Activated CD4-positive, alpha-beta T cell treated with anti-CD3 and anti-CD28 coated beads, Interleukin-2, amount 50 U/mL, for 16 hours (primary cell): ENCODE results near the gene PFKFB4.

ENCODE experiments used
- DNase-seq: peaks from one replicate; pipeline ENCODE4 v3.0.0-alpha.2; 2020

The PFKFB4 gene

DNA sequence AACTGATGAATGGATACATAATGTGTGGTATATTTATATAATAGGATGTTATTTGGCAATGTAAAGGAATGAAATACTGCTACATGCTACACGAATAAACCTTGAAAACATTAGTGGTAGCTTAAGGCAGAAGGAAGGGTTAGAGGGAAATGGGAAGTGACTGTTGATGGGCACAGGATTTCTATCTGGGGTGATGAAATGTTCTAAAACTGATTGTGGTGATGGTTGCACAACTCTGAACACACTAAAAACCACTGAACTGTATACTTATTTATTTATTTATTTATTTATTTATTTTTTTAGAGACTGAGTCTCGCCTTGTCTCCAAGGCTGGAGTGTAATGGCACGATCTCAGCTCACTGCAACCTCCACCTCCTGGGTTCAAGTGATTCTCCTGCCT, 27.8 kb downstream of the PFKFB4 start:
- DNase-seq = no peak

GRCh38 chr3:48528048-48528447, 28.6 kb downstream of the PFKFB4 start:
- DNase-seq = no peak

GRCh38 chr3:48524970-48525369, 31.6 kb downstream of the PFKFB4 start:
- DNase-seq = no peak

- DNase-seq = no peak
Measured at GRCh38 chr3:48521635-48522034, 35.0 kb downstream of the PFKFB4 start.

DNA sequence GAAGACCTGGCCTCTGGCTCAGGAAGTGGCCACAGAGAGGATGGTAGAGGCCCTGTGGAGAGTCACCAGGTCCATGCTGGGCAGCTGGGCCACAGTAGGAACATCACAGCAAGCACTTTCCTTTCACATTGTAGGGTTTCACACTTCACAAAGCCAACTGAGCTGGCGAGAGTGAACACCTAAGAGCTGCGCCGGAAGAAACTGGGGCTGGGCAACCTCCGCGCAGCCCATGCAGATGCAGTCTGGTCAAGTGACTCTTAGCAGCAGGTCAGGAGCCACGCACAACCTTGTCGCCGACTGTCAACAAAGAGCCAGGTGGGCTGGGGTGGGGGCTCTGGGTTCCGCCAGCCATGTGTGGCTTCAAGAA, 37.3 kb downstream of the PFKFB4 start:
- DNase-seq = no peak

DNA sequence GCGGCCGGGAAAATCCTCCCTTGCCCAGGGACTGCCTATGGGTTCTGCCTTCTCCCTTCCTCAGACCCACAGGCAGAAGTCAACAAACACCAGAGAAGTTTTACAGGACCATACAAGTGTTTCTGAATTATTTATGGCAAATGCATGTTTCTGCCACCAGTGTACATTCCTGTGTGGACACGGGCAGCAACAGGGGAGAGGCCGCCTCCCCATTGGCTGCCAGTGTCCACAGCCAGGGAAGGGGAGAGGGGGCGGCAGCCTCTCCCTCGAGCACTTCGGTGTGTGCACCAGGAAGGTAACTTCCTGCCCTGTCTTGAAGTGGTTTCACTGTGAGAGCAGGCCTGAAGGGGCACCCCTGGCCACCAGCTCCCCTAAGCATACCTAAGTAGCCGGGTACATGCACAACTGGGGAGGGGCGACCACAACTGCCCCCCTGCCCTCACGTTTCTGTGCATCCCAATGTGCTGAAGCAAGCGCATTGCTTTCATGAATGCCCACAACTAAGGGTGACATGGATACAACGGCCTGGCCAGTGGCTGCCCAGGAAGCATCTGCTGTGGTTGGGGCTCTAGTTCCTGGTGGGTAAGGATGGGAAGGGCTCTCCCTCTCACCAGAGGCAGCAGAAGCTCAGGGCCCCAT, 37.8 kb downstream of the PFKFB4 start:
- no peak for DNase-seq

DNA sequence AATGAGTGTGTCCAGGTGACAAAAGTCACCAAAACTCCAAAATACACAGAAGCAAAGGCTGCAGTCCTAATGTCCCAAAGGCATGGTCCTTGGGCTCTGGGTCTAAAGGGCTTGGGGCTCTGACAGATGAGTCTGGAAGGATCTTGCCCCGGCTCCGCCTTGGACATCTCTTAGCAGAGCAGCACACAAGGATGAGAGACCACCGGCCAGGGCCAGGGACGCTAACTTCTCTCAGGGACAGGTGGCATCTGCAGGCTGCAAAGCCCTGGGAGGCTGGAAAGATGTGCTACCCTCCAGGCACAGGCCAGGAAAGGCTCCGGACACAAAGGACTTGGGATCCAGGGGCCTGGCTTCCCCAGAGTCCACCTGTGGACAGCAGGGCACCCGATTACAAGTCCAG, 38.5 kb downstream of the PFKFB4 start:
- DNase-seq = no peak

GRCh38 chr3:48516571-48516970, 40.0 kb downstream of the PFKFB4 start:
- DNase-seq = peak; percentile 40

DNA sequence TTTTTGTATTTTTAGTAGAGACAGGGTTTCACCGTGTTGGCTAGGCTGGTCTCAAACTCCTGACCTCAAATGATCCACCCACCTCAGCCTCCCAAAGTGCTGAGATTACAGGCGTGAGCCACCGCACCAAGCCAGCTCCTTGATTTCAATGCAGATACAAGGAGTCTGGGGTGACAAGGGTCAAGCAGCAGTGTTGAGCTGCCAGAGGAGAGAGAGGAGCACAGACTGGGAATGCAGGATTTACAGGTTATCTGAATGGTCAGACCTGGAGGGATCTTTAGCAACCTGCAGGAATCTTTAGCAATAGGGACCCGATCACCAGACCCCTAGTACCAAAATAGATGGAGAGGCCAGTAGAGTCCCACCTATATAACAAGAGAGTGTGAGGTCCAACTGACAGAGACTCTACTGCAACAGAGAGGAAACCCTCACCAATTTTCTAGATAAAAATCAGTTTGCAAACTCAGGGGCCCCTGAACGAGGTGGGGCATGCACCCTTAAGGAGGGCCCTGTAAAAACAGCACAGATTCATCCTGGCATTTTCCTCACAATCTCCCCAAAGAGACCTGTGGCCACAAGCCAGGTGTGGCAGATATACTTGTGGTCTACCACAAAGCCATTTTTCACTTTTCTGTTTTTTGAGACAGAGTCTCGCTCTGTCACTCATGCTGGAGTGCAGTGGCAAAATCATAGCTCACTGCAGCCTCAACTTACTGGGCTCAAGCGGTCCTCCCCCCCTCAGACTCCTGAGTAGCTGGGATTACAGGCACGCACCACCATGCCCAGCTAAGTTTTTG, 42.0 kb downstream of the PFKFB4 start:
- DNase-seq = peak; percentile 65

DNA sequence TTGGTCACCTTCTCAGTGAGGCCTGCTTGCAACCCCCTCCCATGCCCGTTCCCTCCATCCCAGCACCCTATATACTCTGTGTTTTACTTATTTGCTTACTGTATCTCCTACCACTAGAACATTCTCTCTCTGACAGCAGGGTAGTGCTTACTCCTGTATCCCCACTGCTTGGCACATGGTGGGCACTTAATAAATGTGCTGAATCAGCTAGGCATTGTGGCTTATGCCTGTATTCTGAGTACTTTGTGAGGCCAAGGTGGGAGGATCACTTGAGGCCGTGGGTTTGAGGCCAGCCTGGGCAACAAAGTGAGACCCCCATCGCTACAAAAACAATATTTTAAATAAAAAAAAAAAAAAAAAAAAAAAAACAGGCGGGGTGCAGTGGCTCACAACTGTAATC, 45.1 kb downstream of the PFKFB4 start:
- DNase-seq = no peak

DNA sequence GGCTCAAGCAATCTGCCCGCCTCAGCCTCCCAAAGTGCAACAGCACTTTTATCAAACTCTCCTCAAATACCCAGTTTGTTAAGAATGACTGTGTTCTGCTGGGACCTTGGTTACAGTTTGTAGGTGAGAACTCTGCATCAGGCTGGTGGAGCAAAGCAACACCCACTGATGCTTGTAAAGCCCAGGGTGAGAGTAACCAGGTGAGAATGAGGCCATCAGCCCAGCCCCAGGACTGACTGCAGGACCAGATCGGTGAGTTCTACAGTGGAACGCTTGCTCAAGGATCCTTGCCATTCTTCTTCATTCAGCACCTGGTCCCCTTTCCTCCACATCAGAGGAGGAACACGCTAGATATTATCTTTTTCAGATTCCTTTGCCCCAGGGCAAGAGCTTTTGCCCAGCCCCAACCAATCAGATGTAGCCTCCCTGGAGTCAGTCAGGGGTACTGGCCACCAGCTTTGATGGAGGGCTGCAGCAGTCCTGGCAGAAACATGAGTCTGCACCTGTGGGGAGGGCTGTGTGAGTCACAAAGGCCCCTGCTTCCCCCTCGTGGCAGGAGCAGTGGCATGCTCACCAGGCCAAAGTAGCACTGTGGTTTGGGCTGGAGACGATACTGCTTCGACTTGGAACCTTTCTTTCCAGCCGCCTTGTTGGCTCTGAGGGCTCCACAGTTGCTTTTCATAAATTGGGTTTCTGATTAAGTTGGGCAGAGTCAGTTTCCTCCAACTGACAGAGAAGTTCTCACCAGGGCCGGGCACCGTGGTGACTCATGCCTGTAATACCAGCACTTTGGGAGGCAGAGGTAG, 49.1 kb downstream of the PFKFB4 start:
- DNase-seq = peak; percentile 78

DNA sequence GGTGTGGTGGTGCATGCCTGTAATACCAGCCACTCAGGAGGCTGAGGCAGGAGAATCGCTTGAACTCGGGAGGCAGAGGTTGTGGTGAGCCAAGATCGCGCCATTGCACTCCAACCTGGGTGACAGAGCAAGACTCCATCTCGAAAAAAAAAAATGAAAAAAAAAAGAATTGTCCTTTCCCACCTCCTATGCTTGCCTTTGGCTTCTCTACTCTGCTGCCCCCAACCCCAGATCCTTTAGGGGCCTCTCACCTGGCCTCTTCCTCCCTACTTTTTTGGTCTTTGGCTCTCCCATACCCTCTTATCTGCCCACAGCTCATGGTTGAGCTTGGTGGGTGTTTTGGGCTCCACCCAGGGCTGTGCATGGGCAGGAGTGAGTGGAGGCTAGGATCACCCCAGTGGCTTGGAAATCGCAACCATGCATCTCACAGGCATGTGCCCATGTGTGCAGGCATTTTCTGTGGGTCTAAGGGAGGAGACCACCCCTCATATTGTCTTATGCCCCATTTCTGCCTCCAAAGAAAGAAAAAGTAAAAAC, 50.6 kb downstream of the PFKFB4 start:
- no peak for DNase-seq

GRCh38 chr3:48505146-48505545, 51.5 kb downstream of the PFKFB4 start:
- no peak for DNase-seq

GRCh38 chr3:48504051-48504946, 52.3 kb downstream of the PFKFB4 start, which contains the start of gene SHISA5:
Gene SHISA5 (minus strand): TSS chr3:48504174. CDS start chr3:48504094, 80 bp downstream.
- DNase-seq = peak; percentile 63

- DNase-seq = no peak
Measured at GRCh38 chr3:48503401-48504050, 53.1 kb downstream of the PFKFB4 start.

- no peak for DNase-seq
Measured at GRCh38 chr3:48502728-48503168, 53.9 kb downstream of the PFKFB4 start.

DNA sequence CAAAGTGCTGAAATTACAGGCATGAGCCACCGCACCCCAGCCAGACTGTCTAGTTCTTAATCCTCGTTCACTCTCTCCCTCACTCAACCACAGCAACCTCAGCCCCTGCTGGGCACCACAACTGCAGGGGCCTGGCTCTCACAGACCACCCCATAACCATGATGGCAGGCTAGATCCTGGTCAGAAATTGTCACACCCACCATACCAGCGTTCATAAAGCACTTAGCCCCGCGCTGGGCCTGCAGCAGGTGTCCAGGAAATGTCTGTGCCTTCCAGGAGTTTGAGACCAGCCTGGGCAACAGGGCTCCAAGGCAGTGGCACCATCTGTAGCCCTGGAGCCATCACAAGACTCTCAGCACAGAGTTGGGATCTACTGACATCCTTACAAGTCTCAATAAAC, 54.5 kb downstream of the PFKFB4 start:
- no peak for DNase-seq

DNA sequence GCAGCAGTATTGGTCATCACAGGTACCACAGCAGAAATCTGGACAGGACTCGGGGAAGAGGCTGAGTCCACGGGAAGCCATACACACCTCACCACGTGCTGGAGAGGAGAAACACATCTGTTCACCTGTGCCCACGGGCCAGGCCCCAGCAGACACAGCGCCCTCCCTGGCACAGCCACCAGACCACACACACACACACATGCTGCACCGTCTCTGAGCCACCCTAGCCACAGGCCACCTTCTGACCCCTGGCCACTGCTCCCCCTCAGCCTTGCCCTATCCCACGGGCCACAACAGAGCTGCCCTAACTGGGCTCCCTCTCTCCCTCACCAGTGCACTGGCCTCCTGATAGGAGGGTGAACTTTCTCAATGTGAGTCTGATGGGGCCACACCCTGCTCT, 55.4 kb downstream of the PFKFB4 start:
- no peak for DNase-seq

- DNase-seq = no peak
Measured at GRCh38 chr3:48500656-48501055, 55.9 kb downstream of the PFKFB4 start.

GRCh38 chr3:48493203-48493501, 63.5 kb downstream of the PFKFB4 start:
- DNase-seq = no peak

GRCh38 chr3:48492461-48493202, 64.0 kb downstream of the PFKFB4 start:
- no peak for DNase-seq
